Peyer's patch (tissue), 4 donors: ENCODE results near the gene ATP6V0C.

ENCODE experiments used
- POLR2A ChIP-seq, 2 donors: fragments of 450-650 bp; IDR thresholded peaks; one replicate each; pipeline ENCODE4 v1.5.1; 2017; ENCODE audit warnings: antibody characterized with exemption in 2 of 2, mild to moderate bottlenecking in 2 of 2, moderate library complexity in 2 of 2
- TF ChIP-seq, protein P1 (sequence below), 6 experiments: fragments of 450-650 bp in 4 of 6; fragments of 200-600 bp in 2 of 6; sonication (generic) in 1 of 6; IDR thresholded peaks; one replicate each; pipeline ENCODE4 v1.5.1; 2017 to 2019; ENCODE audit warnings: antibody characterized with exemption in 6 of 6, mild to moderate bottlenecking in 3 of 6, moderate library complexity in 1 of 6

DNA sequence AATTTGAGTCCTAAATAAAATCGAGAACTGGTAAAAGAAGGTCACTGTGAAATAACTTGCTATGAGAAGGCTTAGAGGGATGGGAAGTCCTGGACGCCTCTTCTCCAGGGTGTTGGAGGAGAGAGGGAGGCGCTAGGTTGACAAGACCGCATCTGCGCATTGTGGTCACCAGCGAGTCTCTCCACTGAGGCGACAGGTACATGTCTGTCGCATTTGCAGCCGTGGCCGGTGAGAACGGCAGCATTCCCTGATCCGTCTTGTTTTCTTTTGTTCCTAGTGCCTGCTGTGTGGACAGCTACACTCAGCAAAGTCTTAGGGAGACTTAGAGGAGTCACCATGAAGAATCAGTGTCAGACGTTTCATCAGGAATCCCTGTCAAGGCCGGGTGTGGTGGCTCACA is 8.1 kb upstream of the ATP6V0C start:
- TF ChIP-seq, protein P1, sequence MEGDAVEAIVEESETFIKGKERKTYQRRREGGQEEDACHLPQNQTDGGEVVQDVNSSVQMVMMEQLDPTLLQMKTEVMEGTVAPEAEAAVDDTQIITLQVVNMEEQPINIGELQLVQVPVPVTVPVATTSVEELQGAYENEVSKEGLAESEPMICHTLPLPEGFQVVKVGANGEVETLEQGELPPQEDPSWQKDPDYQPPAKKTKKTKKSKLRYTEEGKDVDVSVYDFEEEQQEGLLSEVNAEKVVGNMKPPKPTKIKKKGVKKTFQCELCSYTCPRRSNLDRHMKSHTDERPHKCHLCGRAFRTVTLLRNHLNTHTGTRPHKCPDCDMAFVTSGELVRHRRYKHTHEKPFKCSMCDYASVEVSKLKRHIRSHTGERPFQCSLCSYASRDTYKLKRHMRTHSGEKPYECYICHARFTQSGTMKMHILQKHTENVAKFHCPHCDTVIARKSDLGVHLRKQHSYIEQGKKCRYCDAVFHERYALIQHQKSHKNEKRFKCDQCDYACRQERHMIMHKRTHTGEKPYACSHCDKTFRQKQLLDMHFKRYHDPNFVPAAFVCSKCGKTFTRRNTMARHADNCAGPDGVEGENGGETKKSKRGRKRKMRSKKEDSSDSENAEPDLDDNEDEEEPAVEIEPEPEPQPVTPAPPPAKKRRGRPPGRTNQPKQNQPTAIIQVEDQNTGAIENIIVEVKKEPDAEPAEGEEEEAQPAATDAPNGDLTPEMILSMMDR (IDR thresholded peaks at IDR 0.05), result no peak
- TF ChIP-seq POLR2A (IDR thresholded peaks at IDR 0.05), result no peak
